HG02870 (cell line): ENCODE results near the gene UNC79.
"Not testable (repeated sequence)": the region's sequence is repeated elsewhere in the genome, so short reads cannot be mapped to it uniquely, and the experiment has no call there.

Experiments
- ATAC-seq: cut with Tn5 transposase; IDR thresholded peaks from one replicate; pipeline ENCODE4 v1.9.1; 2021; ENCODE audit warnings: mild to moderate bottlenecking, moderate library complexity; ENCODE audit not compliant: unreplicated experiment

UNC79 gene

GRCh38 chr14:93430315-93431035, at the start of gene UNC79:
Gene UNC79 (plus strand): TSS chr14:93430939. CDS start chr14:93431030, 91 bp downstream.
- ATAC-seq: no peak

DNA sequence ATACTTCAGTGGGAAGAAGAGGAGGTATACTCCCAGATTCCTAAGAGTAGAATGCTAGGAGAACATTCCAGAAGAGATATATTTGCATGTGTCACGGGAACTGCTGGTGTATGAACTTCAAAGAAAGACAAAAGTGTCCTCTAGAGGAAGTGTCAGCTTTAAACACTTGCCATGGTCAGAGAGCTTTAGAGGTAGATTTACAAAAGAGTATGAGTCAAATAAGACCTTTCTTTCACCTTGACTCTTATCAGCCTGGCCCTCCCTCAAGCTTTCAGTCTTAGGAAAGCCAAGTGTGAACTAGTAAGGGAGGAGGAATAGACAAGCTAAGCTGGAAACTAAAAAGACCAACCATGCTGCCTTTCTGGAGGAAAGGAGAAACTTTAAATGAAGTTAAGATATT, 49.1 kb upstream of the UNC79 start:
- ATAC-seq: peak; percentile 71

DNA sequence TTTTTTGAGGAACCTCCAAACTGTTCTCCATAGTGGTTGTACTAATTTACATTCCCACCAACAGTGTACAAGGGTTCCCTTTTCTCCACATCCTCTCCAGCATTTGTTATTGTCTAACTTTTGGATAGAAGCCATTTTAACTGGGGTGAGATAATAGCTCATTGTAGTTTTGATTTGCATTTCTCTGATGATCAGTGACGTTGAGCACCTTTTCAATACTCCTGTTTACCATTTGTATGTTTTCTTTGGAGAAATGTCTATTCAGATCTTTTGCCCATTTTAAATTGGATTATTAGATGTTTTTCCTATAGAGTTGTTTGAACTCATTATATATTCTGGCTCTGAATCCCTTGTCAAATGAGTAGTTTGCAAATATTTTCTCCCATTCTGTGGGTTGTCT, 46.5 kb upstream of the UNC79 start:
- ATAC-seq: not testable (repeated sequence)

DNA sequence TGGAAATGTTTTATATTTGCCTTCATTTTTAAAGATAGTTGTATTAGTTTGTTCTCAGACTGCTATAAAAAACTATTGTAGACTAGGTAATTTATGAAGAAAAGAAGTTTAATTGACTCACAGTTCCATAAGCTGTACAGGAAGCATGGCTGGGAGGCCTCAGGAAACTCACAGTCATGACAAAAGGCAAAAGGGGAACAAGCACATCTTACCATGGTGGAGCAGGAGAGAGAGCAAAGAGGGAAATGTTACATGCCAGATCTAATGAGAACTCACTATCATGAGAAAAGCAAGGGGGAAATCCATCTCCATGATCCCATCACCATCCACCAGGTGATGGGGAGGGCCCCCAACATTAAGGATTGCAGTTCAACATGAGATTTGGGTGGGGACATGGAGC, 35.5 kb upstream of the UNC79 start:
- no peak for ATAC-seq

- no peak for ATAC-seq
Observed at GRCh38 chr14:93396456-93396855, 34.3 kb upstream of the UNC79 start.

GRCh38 chr14:93398491-93398890, 32.2 kb upstream of the UNC79 start:
- no peak for ATAC-seq

- no peak for ATAC-seq
Observed at GRCh38 chr14:93402951-93403350, 27.8 kb upstream of the UNC79 start.

- ATAC-seq: no peak
Observed at GRCh38 chr14:93410021-93410420, 20.7 kb upstream of the UNC79 start.

DNA sequence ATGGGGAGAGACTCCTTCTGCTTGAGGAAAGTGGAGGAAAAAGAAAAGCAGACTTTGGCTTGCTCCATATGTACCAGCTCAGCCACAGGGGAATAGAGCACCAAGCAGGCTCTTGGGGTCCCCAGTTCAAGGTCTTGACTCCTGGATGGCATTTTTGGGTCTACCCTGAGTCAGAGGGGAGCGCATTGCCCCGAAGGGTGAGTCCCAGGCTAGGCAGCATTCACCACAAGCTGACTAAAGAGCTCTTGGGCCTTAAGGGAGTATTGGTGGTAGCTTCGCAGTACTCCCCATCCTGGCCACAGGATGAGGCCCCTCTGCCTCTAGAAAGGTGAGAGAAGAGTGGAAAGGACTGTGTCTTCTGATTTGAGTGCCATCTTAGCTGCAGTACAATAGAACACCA, 19.8 kb upstream of the UNC79 start:
- no peak for ATAC-seq

DNA sequence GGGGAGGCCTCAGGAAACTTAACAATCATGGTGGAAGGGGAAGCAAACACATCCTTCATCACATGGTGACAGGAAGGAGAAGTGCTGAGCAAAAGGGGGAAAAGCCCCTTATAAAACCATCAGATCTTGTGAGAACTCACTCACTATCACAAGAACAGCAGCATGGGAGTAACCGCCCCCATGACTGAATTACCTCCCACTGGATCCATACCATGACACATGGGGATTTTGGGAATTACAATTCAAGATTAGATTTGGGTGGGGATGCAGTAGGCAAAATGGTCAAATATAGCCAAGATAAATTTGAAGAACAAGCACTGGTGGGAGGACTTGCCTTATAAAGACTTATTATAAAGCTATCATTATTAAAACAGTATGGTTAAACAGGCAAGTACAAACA, 5.6 kb upstream of the UNC79 start:
- ATAC-seq: not testable (repeated sequence)

- ATAC-seq: no peak
Observed at GRCh38 chr14:93426750-93427149, 4.0 kb upstream of the UNC79 start.

DNA sequence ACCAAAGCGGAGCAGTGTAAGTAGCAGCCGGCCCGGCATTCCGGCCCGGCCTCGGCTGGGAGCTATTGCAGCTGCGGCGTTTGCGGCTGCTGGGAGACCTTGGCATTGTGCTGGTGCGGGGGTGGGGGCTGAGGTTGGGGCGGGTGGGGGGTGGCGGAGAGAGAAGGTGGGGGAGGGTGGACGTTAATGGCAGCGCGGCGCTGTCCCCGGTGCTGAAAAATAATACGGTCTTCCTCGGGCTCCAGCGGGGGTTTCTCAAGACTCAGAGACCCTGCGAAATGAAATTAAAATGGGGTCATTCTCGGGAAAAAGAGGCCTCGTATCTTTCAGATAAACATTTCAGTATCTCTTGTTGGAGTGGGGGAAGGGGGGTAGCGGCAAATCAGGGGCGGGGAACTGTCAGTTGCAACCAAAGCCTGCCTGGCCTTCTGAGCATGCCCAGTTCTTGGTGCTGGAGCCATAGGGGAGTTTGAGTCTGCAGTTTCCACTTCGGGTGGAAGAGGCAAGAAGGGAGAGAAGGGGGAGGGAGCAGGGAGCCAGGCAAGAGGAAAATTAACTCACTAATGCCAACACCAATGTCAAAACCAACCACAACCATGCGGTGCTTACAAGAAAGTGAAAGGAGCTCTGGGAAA, 414 bp downstream of the UNC79 start:
- ATAC-seq: no peak

GRCh38 chr14:93454224-93454623, 23.5 kb downstream of the UNC79 start:
- no peak for ATAC-seq

GRCh38 chr14:93456356-93456755, 25.6 kb downstream of the UNC79 start:
- ATAC-seq: no peak

DNA sequence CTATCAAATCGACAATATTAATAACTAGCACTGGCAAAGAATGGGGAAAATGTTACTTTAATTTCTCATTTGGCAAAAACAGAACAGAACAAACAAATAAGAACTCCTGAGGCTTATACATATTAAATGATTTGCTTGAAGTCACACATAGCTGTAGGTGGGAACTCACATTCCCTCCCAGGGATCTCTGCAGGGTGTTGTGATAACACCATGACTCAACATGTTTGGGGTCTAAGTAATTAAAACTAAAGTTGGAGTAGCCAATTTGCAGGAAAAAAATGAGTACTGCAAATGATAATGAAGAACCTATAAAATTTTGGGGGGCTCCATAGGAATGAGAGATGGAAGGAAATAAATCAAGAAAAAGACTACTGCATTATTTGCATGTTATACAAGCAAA, 27.5 kb downstream of the UNC79 start:
- ATAC-seq: no peak

GRCh38 chr14:93462479-93462878, 31.7 kb downstream of the UNC79 start:
- ATAC-seq: no peak

GRCh38 chr14:93464271-93464670, 33.5 kb downstream of the UNC79 start:
- no peak for ATAC-seq

DNA sequence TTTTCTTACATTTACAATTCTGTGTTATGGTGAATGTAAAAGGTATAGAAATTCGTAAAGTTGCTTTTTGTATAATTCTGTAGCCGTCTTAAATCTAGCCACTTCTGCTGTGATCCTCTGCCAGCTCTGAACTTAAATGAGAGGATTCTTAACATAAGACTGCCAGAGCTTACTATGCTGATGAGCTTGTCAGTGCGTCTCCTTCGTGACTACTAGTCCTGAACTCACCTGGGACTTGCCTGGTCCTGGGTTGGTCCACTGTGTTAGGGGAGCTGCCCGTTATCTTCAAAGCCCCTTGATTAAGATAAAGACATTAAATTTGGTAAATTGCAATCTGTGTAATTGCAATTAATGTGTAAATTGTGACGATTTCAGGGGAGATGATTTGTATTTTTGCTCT, 44.7 kb downstream of the UNC79 start:
- no peak for ATAC-seq

- ATAC-seq: no peak
Observed at GRCh38 chr14:93476305-93476704, 45.6 kb downstream of the UNC79 start.

GRCh38 chr14:93479074-93479473, 48.3 kb downstream of the UNC79 start:
- ATAC-seq: not testable (repeated sequence)

GRCh38 chr14:93480867-93481266, 50.1 kb downstream of the UNC79 start:
- ATAC-seq: no peak

- ATAC-seq: no peak
Observed at GRCh38 chr14:93481758-93482157, 51.0 kb downstream of the UNC79 start.

DNA sequence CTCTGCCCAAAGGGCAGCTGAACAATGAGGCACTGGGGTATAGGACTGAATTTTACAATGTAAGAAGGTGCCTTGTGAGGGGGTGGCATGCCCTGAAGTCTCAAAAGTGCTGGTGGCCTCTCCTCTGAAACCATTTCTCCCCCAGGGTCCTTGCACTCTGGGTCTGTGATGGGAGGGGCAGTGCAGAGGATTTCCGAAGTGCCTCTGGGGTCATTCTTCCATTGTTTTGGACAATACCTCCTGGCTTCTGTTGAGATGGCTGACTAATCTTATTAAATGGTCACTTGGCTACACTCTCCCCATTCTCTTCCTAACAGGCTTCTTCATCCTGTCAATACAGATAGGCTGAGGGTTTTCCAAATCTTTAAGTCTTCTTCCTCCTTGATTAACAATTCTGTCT, 59.3 kb downstream of the UNC79 start:
- ATAC-seq: no peak
